Brain microvascular endothelial cell (primary cell): ENCODE measurements around the gene MAML1.

Experiments
- DNase-seq: peaks from one replicate; pipeline ENCODE4 v3.0.0-alpha.2; 2020
- H3K27ac ChIP-seq: fragments of 250-450 bp; sonication (Bioruptor Pico); 2 replicates; pipeline ENCODE4 v1.5.1; 2020; ENCODE audit warnings: mild to moderate bottlenecking, moderate library complexity
- H3K27me3 ChIP-seq: fragments of 250-450 bp; sonication (Bioruptor Pico); replicated peaks from 2 replicates; pipeline ENCODE4 v1.5.1; 2020; ENCODE audit warnings: mild to moderate bottlenecking
- H3K36me3 ChIP-seq: fragments of 250-450 bp; sonication (Bioruptor Pico); replicated peaks from 2 replicates; pipeline ENCODE4 v1.5.1; 2020; ENCODE audit warnings: mild to moderate bottlenecking
- H3K4me3 ChIP-seq: 2 replicates; pipeline ENCODE4 v1.5.1; 2011; ENCODE audit warnings: low read depth, mild to moderate bottlenecking, control low read depth, low read length, moderate library complexity
- CTCF ChIP-seq: IDR thresholded peaks from 2 replicates; pipeline ENCODE4 v1.5.1; 2011; ENCODE audit warnings: low read depth, mild to moderate bottlenecking, moderate library complexity, low read length, control low read depth, inconsistent platforms; ENCODE audit errors: missing control alignments
- in situ Hi-C: cut with HindIII; loops from 2 replicates; pipeline ENCODE4 v1.10.0; 2017; ENCODE audit warnings: low sequenced_read_pairs, low pct_ligation_motif_present

The MAML1 gene

DNA sequence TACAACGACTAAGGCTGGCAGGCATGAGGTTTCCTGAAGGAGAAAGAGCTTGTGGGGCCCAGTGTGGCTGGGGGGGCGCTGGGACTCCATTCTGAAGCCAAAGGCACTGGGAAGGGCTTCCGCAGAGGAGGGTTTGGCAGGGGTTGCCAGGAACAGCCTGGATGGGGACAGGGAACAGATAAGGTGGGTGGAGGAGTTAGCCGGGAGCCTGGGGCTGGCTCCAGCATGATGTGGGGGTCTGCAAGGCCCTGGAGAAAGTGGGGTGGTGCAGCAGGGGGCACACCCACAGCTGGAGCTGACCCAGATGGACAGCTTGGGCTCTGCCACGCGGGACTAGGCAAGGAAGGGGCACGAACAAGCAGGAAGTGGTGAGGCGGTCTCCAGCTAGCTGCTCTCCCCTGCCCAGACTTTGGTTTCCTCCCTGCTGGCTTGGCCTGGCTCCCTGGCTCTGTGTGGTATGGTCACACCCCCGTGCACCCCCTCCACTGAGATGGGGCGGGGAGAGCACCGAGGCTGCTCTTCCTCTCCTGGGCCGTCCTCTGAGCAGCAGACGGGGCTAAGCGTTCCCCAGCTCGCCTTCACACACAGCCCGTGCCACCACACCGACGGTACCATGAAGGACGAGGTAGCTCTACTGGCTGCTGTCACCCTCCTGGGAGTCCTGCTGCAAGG is 61.0 kb downstream of the MAML1 start, which contains the start of gene LTC4S:
Gene LTC4S (plus strand): TSS at position 519 of the 672 bp plus-strand sequence. CDS start 95 bp downstream, at position 614.
- H3K27ac ChIP-seq = no peak within 1 kb of the TSS
- peaks cover 19% of the 10 kb centered on the region for H3K36me3 ChIP-seq
- no peaks in the 10 kb centered on the region for H3K27me3 ChIP-seq
- in situ Hi-C loops = no loop called here
- no peak for TF ChIP-seq CTCF
- no peak for DNase-seq
- H3K4me3 ChIP-seq = no peak within 1 kb of the TSS

GRCh38 chr5:179794171-179794570 is 61.5 kb downstream of the MAML1 start:
- in situ Hi-C loops = no loop called here
- DNase-seq = no peak
- Histone ChIP-seq H3K4me3 (no peak overlapping the region), H3K27me3 (no peaks in the 10 kb centered on the region), H3K36me3 (peaks cover 24% of the 10 kb centered on the region), H3K27ac (no peak overlapping the region)
- no peak for TF ChIP-seq CTCF

GRCh38 chr5:179794575-179794974 is 62.0 kb downstream of the MAML1 start:
- H3K27ac ChIP-seq = no peak overlapping the region
- in situ Hi-C loops = no loop called here

GRCh38 chr5:179795049-179795862 is 62.6 kb downstream of the MAML1 start:
- Histone ChIP-seq H3K27me3 (no peaks in the 10 kb centered on the region), H3K27ac (no peak overlapping the region), H3K36me3 (peaks cover 35% of the 10 kb centered on the region), H3K4me3 (peak overlapping the region; percentile 50)
- in situ Hi-C loops = no loop called here
- TF ChIP-seq CTCF = no peak
- no peak for DNase-seq

More at GRCh38 chr5:179794575-179794974, 62.0 kb downstream of the MAML1 start:
- H3K36me3 ChIP-seq = peaks cover 29% of the 10 kb centered on the region
- H3K27me3 ChIP-seq = no peaks in the 10 kb centered on the region
- no peak for TF ChIP-seq CTCF
- H3K4me3 ChIP-seq = no peak overlapping the region
- DNase-seq = no peak

- H3K27ac ChIP-seq = no peak overlapping the region
- TF ChIP-seq CTCF = peak; percentile 46
- H3K4me3 ChIP-seq = peak overlapping the region; percentile 50
- peaks cover 42% of the 10 kb centered on the region for H3K36me3 ChIP-seq
- peak; percentile 37 for DNase-seq
- no peaks in the 10 kb centered on the region for H3K27me3 ChIP-seq
- in situ Hi-C loops = no loop called here
Observed at GRCh38 chr5:179795863-179796833, 63.5 kb downstream of the MAML1 start.
